Measurements from ENCODE around the gene CELF2. TPM values are rescaled to one million over a fixed set of nuclear protein-coding genes. Genes with fewer than 3 reads are reported as not detected.

CELF2 gene
- total RNA-seq, 4 donors from 2014 or later = 120 to 185 (median 154) TPM

DNA sequence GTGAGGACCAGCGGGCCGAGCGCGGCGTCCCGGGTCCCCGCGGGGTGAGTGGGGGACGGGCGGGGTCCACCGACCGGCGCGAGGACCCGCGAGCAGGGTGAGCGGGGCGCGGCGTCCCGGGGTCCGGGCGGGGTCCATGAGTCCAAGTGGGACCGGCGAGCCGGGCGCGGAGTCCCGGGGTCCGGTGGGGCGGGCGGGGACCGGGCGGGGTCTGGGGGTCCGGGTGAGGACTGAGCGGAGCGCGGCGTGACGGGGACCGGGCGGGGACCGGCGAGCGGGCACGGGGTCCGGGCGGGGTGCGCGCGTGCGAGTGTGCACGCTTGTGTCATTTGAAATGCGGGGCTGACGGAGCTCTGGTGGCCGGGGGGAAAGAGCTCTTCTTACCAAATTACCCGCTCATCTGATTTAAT is 765 bp downstream of the CELF2 start:
- TF ChIP-seq, protein P1, sequence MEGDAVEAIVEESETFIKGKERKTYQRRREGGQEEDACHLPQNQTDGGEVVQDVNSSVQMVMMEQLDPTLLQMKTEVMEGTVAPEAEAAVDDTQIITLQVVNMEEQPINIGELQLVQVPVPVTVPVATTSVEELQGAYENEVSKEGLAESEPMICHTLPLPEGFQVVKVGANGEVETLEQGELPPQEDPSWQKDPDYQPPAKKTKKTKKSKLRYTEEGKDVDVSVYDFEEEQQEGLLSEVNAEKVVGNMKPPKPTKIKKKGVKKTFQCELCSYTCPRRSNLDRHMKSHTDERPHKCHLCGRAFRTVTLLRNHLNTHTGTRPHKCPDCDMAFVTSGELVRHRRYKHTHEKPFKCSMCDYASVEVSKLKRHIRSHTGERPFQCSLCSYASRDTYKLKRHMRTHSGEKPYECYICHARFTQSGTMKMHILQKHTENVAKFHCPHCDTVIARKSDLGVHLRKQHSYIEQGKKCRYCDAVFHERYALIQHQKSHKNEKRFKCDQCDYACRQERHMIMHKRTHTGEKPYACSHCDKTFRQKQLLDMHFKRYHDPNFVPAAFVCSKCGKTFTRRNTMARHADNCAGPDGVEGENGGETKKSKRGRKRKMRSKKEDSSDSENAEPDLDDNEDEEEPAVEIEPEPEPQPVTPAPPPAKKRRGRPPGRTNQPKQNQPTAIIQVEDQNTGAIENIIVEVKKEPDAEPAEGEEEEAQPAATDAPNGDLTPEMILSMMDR (IDR thresholded peaks at IDR 0.05; ENCODE audit: low read depth) = no peak

DNA sequence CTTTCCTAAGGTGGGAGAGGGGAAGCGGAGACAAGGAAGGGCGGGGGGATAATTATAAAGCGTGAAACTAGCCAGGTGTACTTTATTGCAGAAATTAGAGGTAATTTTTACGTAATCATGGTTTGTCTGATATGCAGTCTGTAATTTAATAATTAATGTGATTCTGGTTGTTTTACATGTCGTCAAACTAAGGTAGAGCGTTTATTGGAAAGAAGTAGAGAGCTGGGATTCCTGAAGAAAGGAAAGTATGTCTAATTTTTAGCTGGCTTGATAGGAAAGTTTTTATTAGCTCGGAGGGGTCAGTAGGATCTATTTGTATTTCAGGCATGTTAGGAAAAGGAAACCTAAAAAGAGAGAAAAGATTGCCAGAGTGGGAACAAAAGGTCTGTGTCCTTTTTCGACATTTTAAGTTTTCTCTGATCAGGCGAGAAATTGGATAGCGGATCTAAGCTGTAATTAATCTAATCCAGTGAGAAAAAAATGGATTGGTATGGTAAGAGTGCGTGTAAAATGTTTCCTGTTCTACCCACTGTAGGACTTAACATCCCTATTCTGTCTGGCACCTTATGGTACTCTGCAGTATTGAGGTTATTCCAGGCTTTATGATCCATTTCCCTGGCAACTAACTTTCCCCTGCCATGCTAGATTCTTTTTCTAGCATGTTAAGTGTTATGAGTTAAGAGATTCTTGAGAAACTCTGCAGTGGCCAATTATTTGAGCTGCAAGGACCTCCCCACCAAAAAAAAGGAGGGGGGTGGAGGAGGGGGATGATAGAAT is 1.4 kb downstream of the CELF2 start:
- TF ChIP-seq, protein P1 (IDR thresholded peaks at IDR 0.05; ENCODE audit: low read depth) = no peak

DNA sequence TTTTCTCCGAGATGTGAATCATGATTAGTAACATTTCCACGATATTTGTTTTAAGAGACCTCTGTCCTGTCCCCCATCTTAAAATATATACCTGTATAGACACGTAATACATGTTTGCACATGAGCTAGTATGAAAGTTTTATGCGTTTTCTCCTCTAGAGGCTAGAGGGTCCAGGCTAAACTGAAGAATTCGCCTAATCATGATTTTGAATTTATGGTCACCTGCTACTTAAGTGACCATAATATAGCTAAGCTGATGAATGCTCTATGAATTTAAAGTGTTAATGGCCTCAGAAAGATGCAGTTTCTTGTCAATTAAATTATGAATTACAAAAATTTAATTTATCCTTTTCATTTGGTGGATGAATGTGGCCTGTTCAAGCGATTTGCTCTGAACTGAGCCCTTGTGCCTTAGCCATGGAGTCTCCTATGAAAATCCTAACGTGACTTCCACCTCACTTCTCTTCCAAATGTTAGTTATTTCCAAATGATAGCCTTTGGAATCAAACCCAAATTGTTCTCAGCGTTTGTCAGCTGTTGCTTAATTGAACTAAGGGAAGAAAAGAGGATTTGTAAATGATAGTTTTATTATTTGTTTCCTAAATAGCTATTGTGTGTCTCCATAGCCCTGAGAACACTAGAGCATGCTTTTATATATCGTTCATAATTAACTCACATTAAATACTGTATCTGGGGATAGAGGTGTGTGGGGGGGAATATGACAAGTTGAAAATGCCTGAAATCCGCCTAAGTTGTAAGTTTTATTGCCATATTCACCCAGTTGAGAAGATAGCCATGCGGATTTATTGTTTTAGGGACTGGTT is 2.3 kb downstream of the CELF2 start:
- TF ChIP-seq, protein P1 (IDR thresholded peaks at IDR 0.05; ENCODE audit: low read depth) = no peak

DNA sequence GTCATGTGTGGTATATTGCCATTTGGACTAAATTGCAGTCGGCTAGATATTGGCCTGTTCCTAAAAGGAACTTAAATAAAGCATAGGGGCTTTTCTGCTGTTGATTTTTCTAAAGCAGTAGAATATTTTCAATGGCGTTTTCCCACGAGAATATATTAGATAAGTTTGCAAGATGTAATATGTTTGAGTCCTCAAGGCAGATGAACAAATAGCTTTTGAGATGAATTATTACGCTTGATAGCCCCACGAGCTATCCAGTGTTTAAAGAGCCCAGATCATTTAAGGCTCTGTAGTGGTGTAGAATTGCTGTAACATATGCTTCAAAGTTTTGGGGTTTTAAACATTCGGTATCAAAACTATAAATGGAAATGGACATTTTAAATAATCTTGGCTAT is 2.9 kb downstream of the CELF2 start:
- TF ChIP-seq, protein P1 (IDR thresholded peaks at IDR 0.05; ENCODE audit: low read depth) = no peak

DNA sequence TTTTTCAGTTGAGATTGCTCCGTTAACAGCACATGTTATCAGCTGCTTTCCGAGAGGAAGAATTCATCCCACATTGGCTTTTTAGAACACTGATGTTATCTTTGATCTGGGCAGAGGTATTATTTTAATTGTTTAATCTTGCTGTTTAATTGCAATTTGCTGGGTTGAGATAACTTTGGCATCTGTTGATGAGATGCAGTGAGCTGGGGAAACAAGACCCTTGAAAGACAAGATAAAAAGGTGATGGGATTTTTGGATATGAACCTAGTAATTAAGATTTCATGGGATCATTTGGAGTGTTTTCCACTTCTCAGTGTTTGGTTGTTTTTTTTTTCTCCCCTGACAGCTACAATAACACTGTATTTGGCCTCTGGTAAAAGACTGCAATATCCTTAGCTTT is 4.5 kb downstream of the CELF2 start:
- TF ChIP-seq, protein P1 (IDR thresholded peaks at IDR 0.05; ENCODE audit: low read depth) = no peak

DNA sequence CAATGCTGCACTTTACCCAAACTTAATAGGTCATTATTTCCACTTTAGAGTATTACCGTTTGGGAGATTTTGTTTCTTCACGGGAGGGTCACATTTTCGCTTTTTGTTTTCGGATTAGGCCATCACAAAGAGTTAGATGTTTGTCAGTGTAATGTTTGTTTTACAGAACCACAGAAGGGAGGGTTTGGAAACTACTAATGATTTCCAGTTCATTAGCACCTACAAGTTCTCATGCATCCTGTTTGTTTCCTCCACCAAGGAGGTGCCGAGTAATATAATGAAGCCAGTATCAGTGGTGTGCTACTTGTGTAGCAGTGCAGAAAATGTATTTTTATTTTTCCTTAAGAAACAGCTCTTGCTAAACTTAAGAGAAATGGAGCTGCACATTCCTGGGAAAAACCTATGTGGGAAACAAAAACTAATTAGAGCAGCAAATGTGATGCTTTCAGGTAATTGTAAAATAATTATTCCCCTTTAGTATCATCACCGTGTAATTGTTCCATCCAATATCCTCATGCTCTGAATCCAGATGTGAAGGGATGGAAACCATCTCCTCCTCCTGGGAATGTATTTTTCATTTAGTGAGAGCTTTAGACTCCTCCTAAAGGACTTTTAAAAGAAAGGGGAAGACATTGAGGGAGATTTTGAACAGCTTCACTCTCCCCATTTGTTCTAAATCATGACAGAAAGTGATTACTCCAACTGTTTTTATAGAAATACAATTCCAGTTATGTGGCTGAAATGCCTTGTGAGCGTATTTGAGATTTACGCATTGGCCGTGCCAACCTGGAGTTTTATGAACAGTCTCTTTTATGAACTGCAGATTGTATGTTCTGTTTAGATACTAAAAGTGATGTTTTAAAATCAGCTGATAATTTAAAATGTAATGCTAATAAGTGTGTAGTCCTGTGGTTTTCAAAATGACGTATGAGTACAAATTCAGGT is 5.6 kb downstream of the CELF2 start:
- TF ChIP-seq, protein P1 (IDR thresholded peaks at IDR 0.05; ENCODE audit: low read depth) = no peak

Measured in subcutaneous adipose tissue (tissue), 4 donors.